IPS DF 6.9 (cell line): ENCODE measurements around the gene TTLL11.

Source experiments
- DNase-seq: peaks from one replicate; pipeline ENCODE4 v3.0.0-alpha.2; 2013; ENCODE audit warnings: low read depth, low spot score
- H3K27ac ChIP-seq: one replicate; pipeline ENCODE4 v1.5.1; 2013; ENCODE audit warnings: low read length, control low read depth
- H3K27me3 ChIP-seq: 2 replicates; pipeline ENCODE4 v1.6.1; 2013; ENCODE audit warnings: mild to moderate bottlenecking, low read length; ENCODE audit not compliant: control insufficient read depth, insufficient read depth
- H3K36me3 ChIP-seq: 2 replicates; pipeline ENCODE4 v1.6.1; 2013; ENCODE audit warnings: low read length; ENCODE audit not compliant: control insufficient read depth, insufficient read depth
- H3K4me1 ChIP-seq: 2 replicates; pipeline ENCODE4 v1.6.1; 2013; ENCODE audit warnings: low read length; ENCODE audit not compliant: control insufficient read depth, insufficient read depth
- H3K4me3 ChIP-seq: 2 replicates; pipeline ENCODE4 v1.5.1; 2013; ENCODE audit warnings: mild to moderate bottlenecking, low read length
- H3K9me3 ChIP-seq: 2 replicates; pipeline ENCODE4 v1.6.1; 2013; ENCODE audit warnings: low read length, inconsistent platforms; ENCODE audit not compliant: control insufficient read depth, insufficient read depth
- WGBS: extraction: QIAGEN DNeasy Blood & Tissue Kit; methylation state at CpG from one replicate; pipeline ENCODE4 v1.1.7; 2013; ENCODE audit warnings: mixed read lengths, missing lambda C conversion rate; ENCODE audit not compliant: insufficient read length, insufficient coverage; 5-methylcytosine and 5-hydroxymethylcytosine counted together

TTLL11 gene

GRCh38 chr9:121822093-121823085 lies 270.7 kb downstream of the TTLL11 start:
- no peaks in the 10 kb centered on the region for H3K9me3 ChIP-seq
- DNase-seq = no peak
- H3K27me3 ChIP-seq = no peaks in the 10 kb centered on the region
- WGBS = no CpG with 5 or more reads among the region's 34 CpGs
- H3K4me3 ChIP-seq = no peak overlapping the region
- peaks cover 8% of the 10 kb centered on the region for H3K4me1 ChIP-seq
- no peaks in the 10 kb centered on the region for H3K36me3 ChIP-seq
- no peak overlapping the region for H3K27ac ChIP-seq

DNA sequence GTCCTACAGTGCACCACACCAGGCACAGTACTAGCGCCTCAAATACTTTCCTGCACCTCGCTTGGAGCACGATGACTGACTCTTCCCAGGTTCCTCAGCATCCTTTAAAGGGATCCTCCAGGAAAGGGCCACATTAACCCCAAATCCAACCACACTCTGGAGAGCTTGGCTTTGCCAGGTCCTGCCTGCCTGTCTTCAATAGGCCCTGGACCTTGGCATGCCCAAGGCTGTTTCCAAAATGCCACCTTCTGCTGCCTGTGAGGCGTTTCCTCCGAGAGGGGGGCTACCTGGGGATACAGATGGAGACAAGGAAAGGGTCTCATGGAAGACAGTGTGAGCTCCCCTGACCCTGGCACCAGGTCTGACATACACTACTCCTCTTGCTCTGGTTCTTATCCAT lies 271.8 kb downstream of the TTLL11 start:
- no peak for DNase-seq
- H3K4me1 ChIP-seq = peaks cover 11% of the 10 kb centered on the region
- H3K27me3 ChIP-seq = no peaks in the 10 kb centered on the region
- no peak overlapping the region for H3K27ac ChIP-seq
- H3K9me3 ChIP-seq = no peaks in the 10 kb centered on the region
- WGBS = no CpG with 5 or more reads among the region's 5 CpGs
- no peaks in the 10 kb centered on the region for H3K36me3 ChIP-seq
- H3K4me3 ChIP-seq = no peak overlapping the region

DNA sequence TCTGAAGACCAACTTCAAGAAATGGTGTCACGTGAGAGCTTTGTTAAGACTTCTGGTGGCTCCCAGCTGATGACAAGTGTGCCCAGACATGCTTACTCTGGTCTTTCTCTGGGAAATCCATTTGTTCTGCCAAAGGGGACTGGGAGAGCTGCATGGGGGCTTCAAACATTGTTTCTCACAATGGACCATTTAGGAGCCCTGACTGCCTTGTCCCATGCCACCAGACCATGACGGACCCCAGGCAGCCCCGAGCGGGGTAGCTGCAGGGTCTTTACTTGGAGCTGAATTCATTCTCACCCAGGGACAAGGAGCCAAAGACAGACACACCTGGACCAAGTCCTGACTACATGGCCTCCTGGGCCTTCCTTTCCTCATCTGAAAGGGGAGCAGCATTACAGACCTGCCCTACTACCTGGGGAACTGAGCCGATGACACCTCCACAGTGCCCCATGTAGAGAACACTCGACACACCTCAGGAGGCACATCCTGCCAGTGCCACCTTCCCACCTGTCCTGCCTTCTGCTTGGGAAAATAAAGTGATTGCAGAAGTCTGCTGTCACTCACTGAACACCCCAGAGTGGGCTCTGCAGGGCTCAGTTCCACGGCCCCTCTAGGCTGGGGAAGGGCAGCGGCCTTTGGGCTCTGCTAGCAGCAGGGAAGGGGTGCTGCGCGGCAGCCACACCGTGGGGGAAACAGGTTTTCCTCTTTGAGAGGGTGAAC lies 272.7 kb downstream of the TTLL11 start:
- H3K27me3 ChIP-seq = no peaks in the 10 kb centered on the region
- no peaks in the 10 kb centered on the region for H3K9me3 ChIP-seq
- no peaks in the 10 kb centered on the region for H3K36me3 ChIP-seq
- no peak overlapping the region for H3K27ac ChIP-seq
- H3K4me1 ChIP-seq = peaks cover 11% of the 10 kb centered on the region
- no peak overlapping the region for H3K4me3 ChIP-seq
- WGBS = no CpG with 5 or more reads among the region's 11 CpGs
- DNase-seq = no peak

GRCh38 chr9:121819428-121820231 lies 273.5 kb downstream of the TTLL11 start:
- Histone ChIP-seq H3K27me3 (no peaks in the 10 kb centered on the region), H3K4me3 (no peak overlapping the region), H3K36me3 (no peaks in the 10 kb centered on the region), H3K27ac (no peak overlapping the region), H3K9me3 (no peaks in the 10 kb centered on the region), H3K4me1 (peaks cover 11% of the 10 kb centered on the region)
- WGBS = no CpG with 5 or more reads among the region's 20 CpGs
- no peak for DNase-seq

GRCh38 chr9:121818841-121819427 lies 274.2 kb downstream of the TTLL11 start:
- Histone ChIP-seq H3K4me1 (peaks cover 11% of the 10 kb centered on the region), H3K4me3 (no peak overlapping the region), H3K36me3 (no peaks in the 10 kb centered on the region), H3K27me3 (no peaks in the 10 kb centered on the region), H3K9me3 (no peaks in the 10 kb centered on the region), H3K27ac (no peak overlapping the region)
- no peak for DNase-seq
- no CpG with 5 or more reads among the region's 12 CpGs for WGBS

DNA sequence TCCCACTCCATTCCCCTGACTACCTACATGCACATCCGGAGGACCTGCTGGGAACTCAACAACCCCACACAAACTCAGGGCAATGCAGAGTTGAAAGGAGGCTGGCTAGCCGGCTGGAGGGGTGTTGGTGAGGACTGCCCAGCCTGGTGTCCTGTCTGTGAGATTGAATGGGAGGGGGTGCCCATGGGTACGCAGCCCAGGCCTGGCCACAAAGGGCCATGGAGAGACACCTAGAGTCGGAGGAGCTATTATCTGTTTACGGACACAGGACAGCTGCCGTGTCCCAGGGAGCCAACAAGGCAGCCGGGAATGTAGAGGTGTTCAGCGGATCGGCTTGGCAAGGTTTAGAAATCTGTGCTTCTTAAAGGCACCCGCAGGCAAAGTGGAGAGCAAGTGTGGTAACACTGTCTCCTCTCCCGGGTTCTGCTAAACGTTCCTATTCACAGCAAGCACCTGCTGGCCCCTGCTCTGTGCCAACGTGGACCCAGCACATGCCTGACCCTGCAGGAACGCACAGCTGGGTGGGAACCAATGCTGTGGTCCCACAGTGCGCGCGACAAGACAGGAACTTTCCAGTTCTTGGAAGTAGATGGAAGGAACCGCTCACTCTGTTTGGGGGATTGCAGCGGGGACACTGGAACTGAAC lies 275.0 kb downstream of the TTLL11 start:
- WGBS = no CpG with 5 or more reads among the region's 19 CpGs
- no peak for DNase-seq
- H3K36me3 ChIP-seq = no peaks in the 10 kb centered on the region
- H3K27ac ChIP-seq = no peak overlapping the region
- no peak overlapping the region for H3K4me3 ChIP-seq
- H3K9me3 ChIP-seq = no peaks in the 10 kb centered on the region
- H3K27me3 ChIP-seq = no peaks in the 10 kb centered on the region
- H3K4me1 ChIP-seq = peaks cover 12% of the 10 kb centered on the region

DNA sequence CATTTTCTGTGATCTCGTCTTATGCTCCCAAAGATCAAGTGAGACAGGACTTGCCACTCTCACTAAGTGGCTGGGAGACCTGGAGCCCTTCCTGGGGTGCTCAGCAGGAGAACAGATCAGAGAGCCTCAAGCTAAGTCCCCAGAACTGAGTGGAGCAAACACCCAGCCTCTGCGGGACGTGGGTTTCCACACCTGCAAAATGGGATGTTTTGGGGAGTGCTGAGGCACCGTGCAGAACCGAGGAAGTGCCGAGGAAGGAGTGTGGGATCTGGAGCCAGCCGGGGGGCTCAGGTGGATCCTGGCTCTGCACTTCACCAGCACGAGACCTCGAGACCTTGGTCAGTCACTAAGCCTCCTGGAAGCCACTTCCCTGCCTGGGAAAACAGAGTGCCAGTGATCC lies 275.6 kb downstream of the TTLL11 start:
- Histone ChIP-seq H3K27me3 (no peaks in the 10 kb centered on the region), H3K4me1 (peaks cover 12% of the 10 kb centered on the region), H3K9me3 (no peaks in the 10 kb centered on the region), H3K27ac (no peak overlapping the region), H3K36me3 (no peaks in the 10 kb centered on the region), H3K4me3 (no peak overlapping the region)
- DNase-seq = no peak
- no CpG with 5 or more reads among the region's 9 CpGs for WGBS

GRCh38 chr9:121816845-121817450 lies 276.2 kb downstream of the TTLL11 start:
- WGBS = no CpG with 5 or more reads among the region's 12 CpGs
- Histone ChIP-seq H3K4me3 (no peak overlapping the region), H3K4me1 (peaks cover 12% of the 10 kb centered on the region), H3K9me3 (no peaks in the 10 kb centered on the region), H3K27me3 (no peaks in the 10 kb centered on the region), H3K36me3 (no peaks in the 10 kb centered on the region), H3K27ac (no peak overlapping the region)
- DNase-seq = no peak

DNA sequence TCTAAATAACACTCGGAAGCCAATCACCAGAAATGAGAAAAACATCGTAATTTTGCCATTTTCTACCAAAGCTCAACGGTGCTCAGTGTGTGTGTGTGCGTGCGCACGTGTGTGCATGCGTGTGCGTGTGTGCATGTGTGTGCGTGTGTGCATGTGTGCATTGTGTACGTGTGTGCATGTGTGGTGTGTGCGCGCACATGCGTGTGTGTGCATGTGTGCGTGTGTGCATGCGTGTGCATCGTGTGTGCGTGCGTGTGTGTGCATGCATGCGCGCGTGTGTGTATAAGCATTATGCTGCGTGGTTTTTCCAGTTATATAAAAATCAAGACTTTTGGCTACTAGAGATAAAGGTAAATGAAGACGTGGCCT lies 276.7 kb downstream of the TTLL11 start:
- no CpG with 5 or more reads among the region's 23 CpGs for WGBS
- H3K27me3 ChIP-seq = no peaks in the 10 kb centered on the region
- no peaks in the 10 kb centered on the region for H3K36me3 ChIP-seq
- no peaks in the 10 kb centered on the region for H3K9me3 ChIP-seq
- no peak overlapping the region for H3K27ac ChIP-seq
- no peak overlapping the region for H3K4me3 ChIP-seq
- DNase-seq = no peak
- peaks cover 12% of the 10 kb centered on the region for H3K4me1 ChIP-seq
